T-cell (primary cell): ENCODE results near the gene MCM3. TPM values are rescaled to one million over a fixed set of nuclear protein-coding genes. Genes with fewer than 3 reads are reported as not detected.

Experiments used
- ATAC-seq, 4 experiments: fragments of 200-7000 bp in 3 of 4; fragments of 150-1000 bp in 1 of 4; cut with Tn5 transposase; replicated peaks in 1 of 4; 1 replicate in 3 of 4; 2 replicates in 1 of 4; pipeline ENCODE4 v1.10.0; 2021; ENCODE audit warnings: moderate library complexity in 3 of 4, mild to moderate bottlenecking in 2 of 4, moderate number of reproducible peaks in 1 of 4
- CTCF ChIA-PET, 2 donors: fragments of 300-600 bp; sonication (Branson Sonifier 250); formaldehyde crosslinking; loops; one replicate each; lab custom pipeline; 2022; ENCODE audit warnings: antibody characterized with exemption in 2 of 2; lab: Charles Lee
- POLR2A ChIA-PET, 2 donors: fragments of 300-600 bp; sonication (Branson Sonifier 250); formaldehyde crosslinking; loops; one replicate each; lab custom pipeline; 2022; ENCODE audit warnings: antibody characterized with exemption in 2 of 2; lab: Charles Lee
- DNase-seq, 35 experiments: peaks; one replicate each; pipeline versions ENCODE4 v3.0.0 to v3.0.0-alpha.2; 2013 to 2023
- H3K27ac ChIP-seq: one replicate; pipeline ENCODE4 v1.5.1; 2013; ENCODE audit warnings: low read length
- H3K27me3 ChIP-seq, 2 experiments: replicated peaks in 1 of 2; 1 replicate in 1 of 2; 2 replicates in 1 of 2; pipeline versions ENCODE4 v1.6.1 to v1.7.0; 2013; ENCODE audit warnings: low read length in 1 of 2, mixed read lengths in 1 of 2; ENCODE audit not compliant: control insufficient read depth in 2 of 2, insufficient read depth in 2 of 2; ENCODE audit errors: extremely low read depth in 1 of 2
- H3K36me3 ChIP-seq, 2 donors: 1 replicate in 1 of 2; 2 replicates in 1 of 2; pipeline versions ENCODE4 v1.6.1 to v1.7.0; 2013; ENCODE audit warnings: low read length in 1 of 2; ENCODE audit not compliant: control insufficient read depth in 2 of 2, insufficient read depth in 1 of 2; ENCODE audit errors: extremely low read depth in 1 of 2
- H3K4me1 ChIP-seq, 2 experiments: 1 replicate in 1 of 2; 2 replicates in 1 of 2; pipeline versions ENCODE4 v1.6.1 to v1.7.0; 2013; ENCODE audit warnings: low read length in 2 of 2, mixed read lengths in 1 of 2; ENCODE audit not compliant: insufficient read depth in 2 of 2, control insufficient read depth in 1 of 2; ENCODE audit errors: extremely low read depth in 1 of 2
- H3K4me3 ChIP-seq, 2 donors: 1 replicate in 1 of 2; 2 replicates in 1 of 2; pipeline versions ENCODE4 v1.5.1 to v1.7.0; 2013; ENCODE audit warnings: mild to moderate bottlenecking in 2 of 2, low read length in 1 of 2, moderate library complexity in 1 of 2; ENCODE audit not compliant: control insufficient read depth in 1 of 2; ENCODE audit errors: extremely low read depth in 1 of 2
- H3K9me3 ChIP-seq: 2 replicates; pipeline ENCODE4 v1.7.0; 2013
- H3K27ac Mint-ChIP-seq, 2 donors: one replicate each; pipeline ENCODE4 v1.8.0; 2020 to 2021; ENCODE audit warnings: mild to moderate bottlenecking in 2 of 2, mixed read lengths in 2 of 2
- H3K27me3 Mint-ChIP-seq, 2 donors: one replicate each; pipeline ENCODE4 v1.8.0; 2021 to 2022; ENCODE audit warnings: mixed read lengths in 2 of 2
- H3K36me3 Mint-ChIP-seq: one replicate; pipeline ENCODE4 v1.8.0; 2021; ENCODE audit warnings: mixed read lengths
- H3K4me1 Mint-ChIP-seq, 3 donors: one replicate each; pipeline ENCODE4 v1.8.0; 2020 to 2022; ENCODE audit warnings: mixed read lengths in 3 of 3, mild to moderate bottlenecking in 1 of 3
- H3K4me3 Mint-ChIP-seq, 3 donors: one replicate each; pipeline ENCODE4 v1.8.0; 2020 to 2022; ENCODE audit warnings: mild to moderate bottlenecking in 3 of 3, mixed read lengths in 3 of 3, moderate library complexity in 3 of 3
- H3K9me3 Mint-ChIP-seq, 3 donors: one replicate each; pipeline ENCODE4 v1.8.0; 2020 to 2022; ENCODE audit warnings: mixed read lengths in 3 of 3
- WGBS: methylation state at CpG from one replicate; pipeline ENCODE4 v1.1.5; 2013; ENCODE audit warnings: missing lambda C conversion rate; ENCODE audit not compliant: insufficient coverage; 5-methylcytosine and 5-hydroxymethylcytosine counted together
- total RNA-seq, 35 experiments: library from RNA in 6 of 35; stranded (reverse) in 6 of 35; fragments of 120-200 nt in 1 of 35; gene quantifications; one replicate each; pipeline versions ENCODE4 v1.2.1 to v1.2.4 and lab custom pipeline; 2013 to 2026

MCM3 gene
- total RNA-seq (10 to 100 TPM; 22.9 to 52.1 (median 47.5) TPM), total RNA-seq (lab: John Stamatoyannopoulos, UW) (21.9 to 459 (median 78.8) reads per million in 29 experiments)
- total RNA-seq (2013) = 57.0 TPM

GRCh38 chr6:52284460-52285176 is at the start of gene MCM3:
Gene MCM3, minus strand, starts transcription at chr6:52284742. Its CDS starts 68 bp downstream, at chr6:52284674.
- H3K4me1 ChIP-seq = peaks cover 27 to 34% of the 10 kb centered on the region in 2 experiments
- Mint-ChIP-seq H3K9me3 (no peaks in the 10 kb centered on the region), H3K4me3 (peak within 1 kb of the TSS in 1 of 3 donors; percentile 70), H3K27me3 (no peaks in the 10 kb centered on the region), H3K27ac (peak within 1 kb of the TSS in 1 of 2 donors; percentile 28), H3K4me1 (peaks cover 37 to 54% (median 38%) of the 10 kb centered on the region in 3 donors), H3K36me3 (peaks cover 32% of the 10 kb centered on the region)
- POLR2A ChIA-PET = interaction anchor here (0.6 to 2.1 kb wide), 15 partner anchors 12 to 299 kb away, joined by 3 to 17 read pairs (median 5); partner anchors contain the start of gene PAQR8 (in 1 of the 2)
- peaks cover 0 to 29% of the 10 kb centered on the region in 2 donors for H3K36me3 ChIP-seq
- H3K27me3 ChIP-seq = no peaks in the 10 kb centered on the region
- peak within 1 kb of the TSS; percentile 72 for H3K27ac ChIP-seq
- no peaks in the 10 kb centered on the region for H3K9me3 ChIP-seq
- peak; percentile 95 to 98 (median 98) for ATAC-seq
- peak within 1 kb of the TSS; percentile 69 to 90 for H3K4me3 ChIP-seq
- 2% methylated on average over 29 of the region's 53 CpGs for WGBS
- DNase-seq = peak; percentile 85 to 98 (median 94)
- CTCF ChIA-PET = interaction anchor here (0.7 to 4.6 kb wide), 36 partner anchors 10 to 1263 kb away, joined by 3 to 91 read pairs (median 6); partner anchors contain the start of genes EFHC1 (in 2 of the 2) and PAQR8 (in 1 of the 2)

- no peaks in the 10 kb centered on the region for H3K27me3 Mint-ChIP-seq
- Histone ChIP-seq H3K9me3 (no peaks in the 10 kb centered on the region), H3K27ac (peak overlapping the region; percentile 83), H3K4me1 (peaks cover 38 to 55% of the 10 kb centered on the region in 2 experiments), H3K4me3 (peak overlapping the region; percentile 1 to 12), H3K36me3 (no peaks in the 10 kb centered on the region), H3K27me3 (no peaks in the 10 kb centered on the region)
- H3K4me3 Mint-ChIP-seq = peak overlapping the region; percentile 41 to 66 (median 47)
- POLR2A ChIA-PET = no interaction called here
- peak; percentile 81 to 94 (median 87) for ATAC-seq
- peaks cover 65 to 78% (median 68%) of the 10 kb centered on the region in 3 donors for H3K4me1 Mint-ChIP-seq
- DNase-seq = peak in 11 of 35 experiments; percentile 2 to 66 (median 10)
- CTCF ChIA-PET = interaction anchor here in 1 of 2 donors (1.0 to 2.4 kb wide), 3 partner anchors 28 to 56 kb away, joined by 3 to 8 read pairs (median 6); partner anchors contain the start of gene PAQR8
- H3K36me3 Mint-ChIP-seq = no peaks in the 10 kb centered on the region
- no CpG with 5 or more reads among the region's 1 CpG for WGBS
- peak overlapping the region; percentile 96 to 97 for H3K27ac Mint-ChIP-seq
- no peaks in the 10 kb centered on the region for H3K9me3 Mint-ChIP-seq
Observed at GRCh38 chr6:52333840-52334200, 49.3 kb upstream of the MCM3 start.

GRCh38 chr6:52331793-52332457 is 47.4 kb upstream of the MCM3 start:
- Mint-ChIP-seq H3K27me3 (no peaks in the 10 kb centered on the region), H3K4me1 (peaks cover 55 to 69% (median 56%) of the 10 kb centered on the region in 3 donors), H3K36me3 (no peaks in the 10 kb centered on the region), H3K9me3 (no peaks in the 10 kb centered on the region), H3K27ac (peak overlapping the region; percentile 89 to 96), H3K4me3 (peak overlapping the region in 1 of 3 donors; percentile 66)
- no peaks in the 10 kb centered on the region for H3K36me3 ChIP-seq
- DNase-seq (peak in 2 of 35 experiments; percentile 16 to 29), ATAC-seq (peak in 3 of 4 experiments; percentile 40 to 52 (median 52))
- CTCF ChIA-PET = no interaction called here
- H3K9me3 ChIP-seq = no peaks in the 10 kb centered on the region
- H3K4me3 ChIP-seq = no peak overlapping the region
- POLR2A ChIA-PET = interaction anchor here in 1 of 2 donors (0.6 kb wide), 1 partner anchor 199 kb away, joined by 19 read pairs; no protein-coding TSS in a partner anchor
- no peaks in the 10 kb centered on the region for H3K27me3 ChIP-seq
- no peak overlapping the region for H3K27ac ChIP-seq
- 96% methylated on average over 3 of the region's 4 CpGs for WGBS
- H3K4me1 ChIP-seq = peaks cover 39 to 46% of the 10 kb centered on the region in 2 experiments

- 100% methylated on average over 1 of the region's 2 CpGs for WGBS
- ATAC-seq (no peak), DNase-seq (no peak)
- Mint-ChIP-seq H3K27me3 (no peaks in the 10 kb centered on the region), H3K4me3 (no peak overlapping the region), H3K36me3 (no peaks in the 10 kb centered on the region), H3K27ac (no peak overlapping the region), H3K4me1 (peaks cover 42 to 55% (median 43%) of the 10 kb centered on the region in 3 donors), H3K9me3 (no peaks in the 10 kb centered on the region)
- POLR2A ChIA-PET = no interaction called here
- Histone ChIP-seq H3K27me3 (no peaks in the 10 kb centered on the region), H3K27ac (no peak overlapping the region), H3K36me3 (no peaks in the 10 kb centered on the region), H3K9me3 (no peaks in the 10 kb centered on the region), H3K4me3 (no peak overlapping the region), H3K4me1 (peaks cover 34 to 41% of the 10 kb centered on the region in 2 experiments)
- CTCF ChIA-PET = no interaction called here
Observed at GRCh38 chr6:52330470-52330869, 45.9 kb upstream of the MCM3 start.

- H3K27me3 ChIP-seq = no peaks in the 10 kb centered on the region
- H3K4me1 ChIP-seq = peaks cover 20 to 24% of the 10 kb centered on the region in 2 experiments
- no peaks in the 10 kb centered on the region for H3K9me3 Mint-ChIP-seq
- no peaks in the 10 kb centered on the region for H3K36me3 ChIP-seq
- ChIA-PET POLR2A (no interaction called here), CTCF (no interaction called here)
- no peak overlapping the region for H3K4me3 ChIP-seq
- peak overlapping the region in 1 of 2 donors; percentile 41 for H3K27ac Mint-ChIP-seq
- no peaks in the 10 kb centered on the region for H3K9me3 ChIP-seq
- ATAC-seq (no peak), DNase-seq (no peak)
- no peaks in the 10 kb centered on the region for H3K27me3 Mint-ChIP-seq
- 100% methylated on average over 1 of the region's 2 CpGs for WGBS
- peaks cover 25 to 42% (median 26%) of the 10 kb centered on the region in 3 donors for H3K4me1 Mint-ChIP-seq
- H3K27ac ChIP-seq = no peak overlapping the region
- H3K36me3 Mint-ChIP-seq = no peaks in the 10 kb centered on the region
- no peak overlapping the region for H3K4me3 Mint-ChIP-seq
Observed at GRCh38 chr6:52328729-52329128, 44.2 kb upstream of the MCM3 start.

GRCh38 chr6:52328303-52328662 is 43.7 kb upstream of the MCM3 start:
- Histone ChIP-seq H3K9me3 (no peaks in the 10 kb centered on the region), H3K4me3 (no peak overlapping the region)
- DNase-seq = no peak

More at GRCh38 chr6:52328303-52328662, 43.7 kb upstream of the MCM3 start:
- Histone ChIP-seq H3K27ac (no peak overlapping the region), H3K4me1 (peaks cover 17 to 19% of the 10 kb centered on the region in 2 experiments), H3K36me3 (no peaks in the 10 kb centered on the region), H3K27me3 (no peaks in the 10 kb centered on the region)
- Mint-ChIP-seq H3K9me3 (no peaks in the 10 kb centered on the region), H3K27ac (no peak overlapping the region), H3K4me3 (no peak overlapping the region), H3K27me3 (no peaks in the 10 kb centered on the region), H3K36me3 (no peaks in the 10 kb centered on the region), H3K4me1 (peaks cover 20 to 39% (median 21%) of the 10 kb centered on the region in 3 donors)
- no peak for ATAC-seq
- CTCF ChIA-PET = no interaction called here
- WGBS = no CpG with 5 or more reads among the region's 2 CpGs
- POLR2A ChIA-PET = interaction anchor here (0.6 kb wide), 2 partner anchors 43 to 1238 kb away, joined by 3 to 8 read pairs; no protein-coding TSS in a partner anchor
